K562 (cell line): ENCODE data around the gene INSM2. TPM values are rescaled to one million over a fixed set of nuclear protein-coding genes. Genes with fewer than 3 reads are reported as not detected.

ENCODE experiments used
- CBFA2T3 ChIP-seq: fragments of 450-650 bp; IDR thresholded peaks from 2 replicates; pipeline ENCODE4 v1.6.1; 2017
- CBFB ChIP-seq: sonication (generic); formaldehyde crosslinking; IDR thresholded peaks from 2 replicates; pipeline ENCODE4 v1.4.0; 2020; ENCODE audit warnings: mild to moderate bottlenecking, missing genetic modification reagents
- FUS ChIP-seq: fragments of 200-400 bp; formaldehyde crosslinking; optimal IDR thresholded peaks from 2 replicates; pipeline ENCODE3; 2017; ENCODE audit warnings: low read depth, low read length
- IRF2 ChIP-seq: sonication (generic); formaldehyde crosslinking; IDR thresholded peaks from 2 replicates; pipeline ENCODE4 v1.8.1; 2022; ENCODE audit warnings: mild to moderate bottlenecking, missing genetic modification reagents
- LARP7 ChIP-seq: fragments of 450-650 bp; IDR thresholded peaks from 2 replicates; pipeline ENCODE4 v1.6.1; 2016
- MGA ChIP-seq: fragments of 450-650 bp; IDR thresholded peaks from 2 replicates; pipeline ENCODE4 v1.6.1; 2016; ENCODE audit warnings: mild to moderate bottlenecking, moderate library complexity
- PHB ChIP-seq: fragments of 250-450 bp; sonication (Bioruptor Pico); IDR thresholded peaks from 2 replicates; pipeline ENCODE4 v1.5.0; 2021
- POLR3A ChIP-seq: IDR thresholded peaks from 2 replicates; pipeline ENCODE4 v1.6.1; 2011; ENCODE audit warnings: borderline replicate concordance, mild to moderate bottlenecking, moderate library complexity; ENCODE audit not compliant: insufficient read length, insufficient read depth; ENCODE audit errors: extremely low read depth
- RBFOX2 ChIP-seq: fragments of 200-400 bp; formaldehyde crosslinking; IDR thresholded peaks from 2 replicates; pipeline ENCODE4 v1.6.1; 2017; ENCODE audit warnings: low read depth, mild to moderate bottlenecking, low read length, moderate library complexity
- RBM22 ChIP-seq: fragments of 200-400 bp; formaldehyde crosslinking; IDR thresholded peaks from 2 replicates; pipeline ENCODE4 v1.6.1; 2018; ENCODE audit warnings: low read length, low read depth; ENCODE audit not compliant: poor library complexity, severe bottlenecking
- RBM39 ChIP-seq: fragments of 200-400 bp; formaldehyde crosslinking; optimal IDR thresholded peaks from 2 replicates; pipeline ENCODE3; 2018; ENCODE audit warnings: low read depth, low read length
- RCOR1 ChIP-seq, 2 experiments: IDR thresholded peaks; 2 replicates each; pipeline ENCODE4 v1.6.1; 2012; ENCODE audit warnings: low read depth in 2 of 2, low read length in 2 of 2, borderline replicate concordance in 1 of 2, improper control_type of control experiment in 1 of 2
- TARDBP ChIP-seq: fragments of 450-650 bp; IDR thresholded peaks from 2 replicates; pipeline ENCODE4 v1.6.1; 2016
- VEZF1 ChIP-seq: fragments of 200-800 bp; sonication (Bioruptor generic); IDR thresholded peaks from 2 replicates; pipeline ENCODE4 v1.6.1; 2017; ENCODE audit warnings: missing genetic modification characterization, missing compliant biosample characterization
- XRCC5 ChIP-seq: fragments of 200-400 bp; formaldehyde crosslinking; IDR thresholded peaks from 2 replicates; pipeline ENCODE4 v1.6.1; 2017; ENCODE audit warnings: low read depth, mild to moderate bottlenecking, low read length
- ZBTB8A ChIP-seq: fragments of 450-650 bp; IDR thresholded peaks from 2 replicates; pipeline ENCODE4 v1.6.1; 2018; ENCODE audit warnings: mild to moderate bottlenecking, moderate library complexity; ENCODE audit not compliant: partially characterized antibody
- ZNF274 ChIP-seq: IDR thresholded peaks from 2 replicates; pipeline ENCODE4 v1.6.1; 2011; ENCODE audit warnings: low read depth, mild to moderate bottlenecking, low read length, moderate library complexity, borderline replicate concordance
- polyA plus RNA-seq, 8 experiments: library from polyadenylated mRNA; depleted of rRNA in 4 of 8; stranded (reverse) in 5 of 8; unstranded in 3 of 8; fragments of >200 nt; fragmentation: Nextera tagmentation in 2 of 8; fragmentation: Illumina TruSeq in 1 of 8; extraction: Ambion mirVana in 2 of 8; extraction: Trizol in 1 of 8; gene quantifications; 2 replicates each; pipeline versions ENCODE4 v1.2.1 to v1.2.3, GENCODE V29; 2011 to 2014; ENCODE audit warnings: inconsistent platforms in 1 of 8, missing spikeins in 1 of 8
- total RNA-seq, 7 experiments: library from RNA; depleted of rRNA in 6 of 7; stranded (reverse); fragments of >200 nt in 6 of 7; fragmentation: Illumina TruSeq in 2 of 7; extraction: Trizol in 2 of 7; gene quantifications; 2 replicates each; pipeline versions ENCODE4 v1.2.1 to v1.2.3, GENCODE V29; 2011 to 2021; ENCODE audit warnings: low replicate concordance in 1 of 7

INSM2 gene
- total and polyA plus RNA-seq, 9 of the 15 experiments (the other 6 are each of a cell fraction or from before 2014, with no cell fraction given): not detected

DNA sequence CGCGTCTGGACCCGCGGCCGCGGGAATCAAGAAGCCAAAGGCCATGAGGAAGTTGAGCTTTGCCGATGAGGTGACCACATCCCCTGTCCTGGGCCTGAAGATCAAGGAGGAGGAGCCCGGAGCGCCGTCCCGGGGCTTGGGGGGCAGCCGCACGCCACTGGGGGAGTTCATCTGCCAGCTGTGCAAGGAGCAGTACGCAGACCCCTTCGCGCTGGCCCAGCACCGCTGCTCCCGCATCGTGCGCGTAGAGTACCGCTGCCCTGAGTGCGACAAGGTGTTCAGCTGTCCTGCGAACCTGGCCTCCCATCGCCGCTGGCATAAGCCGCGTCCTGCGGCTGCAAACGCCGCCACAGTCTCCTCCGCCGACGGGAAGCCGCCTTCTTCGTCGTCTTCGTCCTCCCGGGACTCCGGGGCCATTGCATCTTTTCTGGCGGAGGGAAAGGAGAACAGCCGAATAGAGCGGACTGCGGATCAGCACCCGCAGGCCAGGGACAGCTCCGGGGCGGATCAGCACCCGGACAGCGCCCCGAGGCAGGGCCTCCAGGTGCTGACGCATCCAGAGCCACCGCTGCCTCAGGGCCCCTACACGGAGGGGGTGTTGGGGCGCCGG is 1.0 kb downstream of the INSM2 start (continued):
- TF ChIP-seq POLR3A (no peak), PHB (CRISPR knock-in tag) (no peak), RBM39 (no peak), VEZF1 (CRISPR knock-in tag) (peak; percentile 56), RBFOX2 (no peak), FUS (no peak), ZBTB8A (no peak), ZNF274 (no peak), LARP7 (no peak), XRCC5 (0 out of 2 replicates have a peak, but pooled peaks have one; percentile 78), IRF2 (CRISPR knock-in tag) (peak; percentile 98), RCOR1 (IDR thresholded peaks at IDR 0.05; ENCODE audit: borderline replicate concordance in 1 of 2, low read depth in 2 of 2, low read length in 2 of 2) (peak; percentile 33 to 97; a peak in 3 of 4 replicates), CBFB (peak; percentile 82), CBFA2T3 (no peak), RBM22 (no peak), TARDBP (peak; percentile 65; the same call in 1 of the 2 replicates), MGA (no peak)
